ENCODE measurements around the gene TRAPPC12.

TRAPPC12 gene

GRCh38 chr2:3469486-3469885 lies 90.0 kb downstream of the TRAPPC12 start:
- DNase-seq (ENCODE audit: low read depth) = no peak

DNA sequence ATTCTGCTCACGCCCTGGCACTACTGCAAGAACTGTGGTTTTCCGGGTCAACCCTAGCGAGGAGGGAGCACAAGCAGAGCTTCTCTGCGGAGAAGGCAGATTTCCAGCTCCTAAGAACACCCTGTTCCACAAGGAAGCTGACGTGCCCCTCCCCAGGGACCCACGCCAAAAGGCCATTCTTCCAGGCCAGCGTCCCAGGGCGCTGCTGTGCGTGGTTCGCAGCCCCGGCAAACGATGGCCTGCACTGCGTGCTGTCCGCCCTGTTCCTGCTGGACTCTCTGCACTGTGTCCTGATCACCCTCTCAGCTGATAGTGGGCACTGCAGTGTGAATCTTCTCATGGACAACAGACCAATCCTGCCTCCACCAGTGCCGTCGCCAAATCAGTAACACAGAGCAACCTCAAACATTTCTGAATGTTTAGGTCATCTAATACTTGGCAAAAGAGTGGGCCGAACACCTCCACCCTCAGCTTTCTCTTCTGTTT lies 90.7 kb downstream of the TRAPPC12 start:
- no peak for DNase-seq (ENCODE audit: low read depth)

DNA sequence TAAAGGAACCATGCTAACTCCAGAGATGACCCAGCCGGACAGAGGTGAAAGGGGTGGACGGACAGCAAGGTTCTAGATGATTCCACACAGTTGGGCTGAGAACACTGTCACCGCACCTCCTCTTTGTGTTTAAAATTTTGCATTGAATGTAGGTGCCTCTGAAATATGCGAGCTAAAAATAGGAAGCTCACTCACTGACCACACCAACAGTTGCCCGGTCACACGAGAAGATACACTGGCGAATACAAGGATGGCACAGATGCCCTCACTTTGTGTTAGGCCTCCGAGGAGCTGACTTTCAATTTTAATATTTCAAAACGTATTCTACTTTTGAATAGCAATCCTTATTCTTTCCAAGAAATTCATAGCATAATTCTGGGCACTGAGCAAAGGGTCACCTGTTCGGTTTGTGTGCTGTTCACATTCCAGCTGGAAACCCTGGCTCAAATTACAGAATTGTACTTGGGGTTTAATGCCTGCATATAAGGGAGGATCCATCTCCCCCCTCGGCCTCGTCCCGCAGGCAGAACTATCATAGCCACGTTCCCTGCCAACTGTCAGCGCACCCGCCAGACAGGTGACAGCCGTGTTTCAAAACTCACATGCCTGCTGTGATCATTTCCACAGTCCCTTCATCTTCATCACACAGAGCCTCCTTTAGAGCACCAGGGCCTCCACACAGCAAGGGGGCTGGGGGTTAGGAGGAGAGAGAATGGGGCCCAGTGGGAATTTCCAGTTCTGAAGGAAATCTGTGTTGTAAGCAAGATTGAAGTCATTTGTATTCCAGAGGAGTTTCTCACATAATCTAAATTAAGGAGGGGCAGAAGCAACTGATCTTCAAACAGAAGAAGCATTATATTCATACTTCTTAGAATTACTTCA lies 91.6 kb downstream of the TRAPPC12 start:
- no peak for DNase-seq (ENCODE audit: low read depth)

GRCh38 chr2:3472296-3472695 lies 92.8 kb downstream of the TRAPPC12 start:
- no peak for DNase-seq (ENCODE audit: low read depth)

GRCh38 chr2:3472966-3473365 lies 93.5 kb downstream of the TRAPPC12 start:
- no peak for DNase-seq (ENCODE audit: low read depth)

DNA sequence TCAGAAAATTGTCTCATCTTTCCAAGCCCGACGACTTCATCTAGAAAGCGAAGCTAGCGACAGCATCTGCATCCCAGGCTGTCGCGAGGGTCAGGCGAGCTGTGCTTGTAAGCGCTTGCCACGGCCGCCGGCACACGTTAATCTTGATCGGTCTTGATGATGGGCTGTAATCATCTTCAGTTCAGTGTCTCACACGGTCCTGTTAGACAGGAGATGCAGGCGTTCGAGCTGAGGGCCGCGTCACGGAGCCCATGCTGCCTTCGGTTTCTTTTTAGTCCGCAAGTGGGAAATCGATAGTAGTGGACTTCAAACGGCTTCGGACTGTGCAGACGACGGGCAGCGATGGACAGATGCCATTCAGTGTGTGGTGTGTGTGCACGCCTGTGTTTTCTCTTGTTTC lies 96.3 kb downstream of the TRAPPC12 start:
- DNase-seq (ENCODE audit: low read depth) = no peak

GRCh38 chr2:3476321-3476984 lies 97.0 kb downstream of the TRAPPC12 start:
- no peak for DNase-seq (ENCODE audit: low read depth)

GRCh38 chr2:3476985-3477327 lies 97.5 kb downstream of the TRAPPC12 start:
- no peak for DNase-seq (ENCODE audit: low read depth)

DNA sequence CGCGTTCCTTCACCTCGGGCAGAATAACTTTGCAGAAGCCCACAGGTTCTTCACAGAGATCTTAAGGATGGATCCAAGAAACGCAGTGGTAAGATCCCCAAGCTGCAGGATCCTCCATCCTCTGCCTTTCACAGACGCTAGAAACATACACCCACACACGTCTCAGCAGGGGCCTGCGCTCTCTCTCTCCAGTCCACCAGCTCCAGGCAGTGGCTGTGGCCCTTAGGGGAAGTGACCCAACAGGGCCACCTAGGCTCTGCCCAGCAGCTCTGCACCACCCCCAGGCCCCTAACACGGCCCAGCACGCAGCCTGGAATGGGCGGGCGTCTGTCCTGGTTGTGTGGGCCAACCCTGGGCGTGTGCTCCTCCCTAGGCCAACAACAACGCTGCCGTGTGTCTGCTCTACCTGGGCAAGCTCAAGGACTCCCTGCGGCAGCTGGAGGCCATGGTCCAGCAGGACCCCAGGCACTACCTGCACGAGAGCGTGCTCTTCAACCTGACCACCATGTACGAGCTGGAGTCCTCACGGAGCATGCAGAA lies 99.4 kb downstream of the TRAPPC12 start:
- DNase-seq (ENCODE audit: low read depth) = no peak

GRCh38 chr2:3479430-3480320 lies 100.2 kb downstream of the TRAPPC12 start:
- DNase-seq (ENCODE audit: low read depth) = no peak

DNA sequence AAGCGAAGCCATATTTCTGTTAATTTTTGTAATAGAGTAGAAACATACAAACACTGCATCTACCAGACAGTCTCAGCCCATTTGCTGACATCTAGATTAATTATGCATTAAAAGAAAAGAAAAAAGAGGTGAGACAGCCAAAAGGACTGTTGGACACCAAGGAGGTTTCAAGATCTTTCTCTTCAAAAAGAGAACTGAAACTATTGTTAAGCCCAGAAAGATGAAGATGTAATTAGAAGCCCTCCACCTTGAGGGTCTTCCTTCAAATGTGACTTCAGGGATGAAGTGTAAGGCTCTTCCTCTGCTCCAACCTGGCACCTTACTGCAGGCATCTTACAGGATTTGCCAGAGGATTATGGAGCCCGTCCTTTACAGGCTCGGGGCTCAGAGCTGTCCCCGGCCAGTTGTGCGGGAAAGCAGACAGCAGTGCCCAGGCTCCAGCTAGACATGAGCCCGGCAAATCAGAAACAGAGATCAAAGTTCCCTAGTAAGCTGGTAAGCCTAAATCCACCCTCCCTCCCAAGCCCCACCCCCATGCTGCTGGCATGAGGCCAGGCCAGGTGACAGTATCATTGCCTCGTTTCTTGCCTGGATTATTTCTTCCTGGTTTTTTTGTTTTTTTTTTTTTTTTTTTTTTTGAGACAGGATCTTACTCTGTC lies 101.0 kb downstream of the TRAPPC12 start:
- DNase-seq (ENCODE audit: low read depth) = no peak

DNA sequence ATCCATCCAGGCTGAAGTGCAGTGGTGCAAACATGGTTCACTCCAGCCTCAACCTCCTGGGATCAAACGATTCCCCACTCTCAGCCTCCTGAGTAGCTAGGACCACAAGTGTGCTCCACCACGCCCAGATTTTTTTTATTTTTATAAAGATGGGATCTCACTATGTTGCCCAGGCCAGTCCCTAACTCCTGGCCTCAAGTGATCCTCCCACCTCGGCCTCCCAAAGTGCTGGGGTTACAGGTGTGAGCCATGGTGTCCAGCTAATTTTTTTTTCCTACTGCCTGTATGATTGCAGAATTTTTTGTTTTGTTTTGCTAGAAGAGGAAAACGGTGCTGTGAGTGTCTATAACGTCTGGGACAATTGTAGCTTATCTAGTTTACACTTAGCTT lies 101.5 kb downstream of the TRAPPC12 start:
- DNase-seq (ENCODE audit: low read depth) = no peak

- no peak for DNase-seq (ENCODE audit: low read depth)
Measured at GRCh38 chr2:3481736-3482362, 102.4 kb downstream of the TRAPPC12 start.

DNA sequence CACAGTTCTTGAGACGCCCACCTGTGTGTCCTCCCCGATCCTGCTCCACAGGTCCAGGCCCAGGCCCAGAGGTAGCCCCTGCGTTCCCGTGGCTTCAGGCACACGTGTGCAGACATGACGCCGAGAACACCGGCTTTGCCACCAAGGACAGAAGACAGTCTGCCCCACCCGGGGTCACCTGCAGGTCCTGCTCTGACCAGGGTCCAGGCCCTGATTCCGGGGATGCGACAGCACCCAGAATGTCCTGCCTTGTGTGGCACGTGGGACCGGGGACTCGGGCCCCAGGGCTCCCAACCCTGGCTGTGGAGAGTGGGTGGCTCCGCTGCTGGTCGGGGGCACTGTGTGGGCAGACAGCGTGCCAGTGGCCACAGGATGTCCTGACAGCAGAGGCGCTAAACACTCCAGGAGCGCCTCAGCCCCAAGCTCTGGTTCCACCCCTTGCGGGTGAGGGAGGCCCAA lies 102.9 kb downstream of the TRAPPC12 start:
- DNase-seq (ENCODE audit: low read depth) = no peak

GRCh38 chr2:3483227-3483985 lies 103.9 kb downstream of the TRAPPC12 start:
- DNase-seq (ENCODE audit: low read depth) = no peak

- no peak for DNase-seq (ENCODE audit: low read depth)
Measured at GRCh38 chr2:3483986-3484960, 104.8 kb downstream of the TRAPPC12 start.

DNA sequence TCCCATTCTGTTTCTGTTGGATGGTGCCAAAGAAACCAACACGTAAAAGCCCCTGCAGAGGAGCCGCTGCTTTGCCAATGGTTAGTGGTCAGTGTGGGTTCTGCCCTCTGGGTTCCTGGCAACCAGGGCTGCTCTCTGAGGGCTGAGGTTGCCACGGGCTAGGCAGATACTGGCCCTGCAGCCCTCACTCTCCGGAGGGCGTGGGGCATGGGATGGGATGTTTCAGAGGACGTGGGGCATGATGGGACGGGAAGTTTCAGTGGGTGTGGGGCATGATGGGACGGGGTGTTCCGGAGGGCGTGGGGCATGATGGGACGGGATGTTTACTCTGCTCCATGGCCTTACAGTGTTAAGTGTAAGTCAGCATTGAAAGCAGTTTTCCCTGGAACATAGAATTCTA lies 105.7 kb downstream of the TRAPPC12 start:
- no peak for DNase-seq (ENCODE audit: low read depth)

GRCh38 chr2:3486047-3487027 lies 106.8 kb downstream of the TRAPPC12 start:
- DNase-seq (ENCODE audit: low read depth) = no peak

All from stimulated activated CD8-positive, alpha-beta memory T cell treated with anti-CD3 and anti-CD28 coated beads, Interleukin-4, amount 100 ng/mL, for 24 hours (primary cell).